OCI-LY3 (cell line): ENCODE data around the gene FXYD5.

Experiments
- EZH2phosphoT487 ChIP-seq: fragments of 200-600 bp; shearing (Covaris generic); IDR thresholded peaks from 2 replicates; pipeline ENCODE4 v1.6.1; 2018; ENCODE audit warnings: antibody characterized with exemption, mixed run types, low read depth
- TF ChIP-seq, protein P1 (sequence below): fragments of 200-600, 300-600 bp; sonication (generic); IDR thresholded peaks from 2 replicates; pipeline ENCODE4 v1.5.1; 2014; ENCODE audit warnings: antibody characterized with exemption, low read length, low read depth

- TF ChIP-seq, protein P1, sequence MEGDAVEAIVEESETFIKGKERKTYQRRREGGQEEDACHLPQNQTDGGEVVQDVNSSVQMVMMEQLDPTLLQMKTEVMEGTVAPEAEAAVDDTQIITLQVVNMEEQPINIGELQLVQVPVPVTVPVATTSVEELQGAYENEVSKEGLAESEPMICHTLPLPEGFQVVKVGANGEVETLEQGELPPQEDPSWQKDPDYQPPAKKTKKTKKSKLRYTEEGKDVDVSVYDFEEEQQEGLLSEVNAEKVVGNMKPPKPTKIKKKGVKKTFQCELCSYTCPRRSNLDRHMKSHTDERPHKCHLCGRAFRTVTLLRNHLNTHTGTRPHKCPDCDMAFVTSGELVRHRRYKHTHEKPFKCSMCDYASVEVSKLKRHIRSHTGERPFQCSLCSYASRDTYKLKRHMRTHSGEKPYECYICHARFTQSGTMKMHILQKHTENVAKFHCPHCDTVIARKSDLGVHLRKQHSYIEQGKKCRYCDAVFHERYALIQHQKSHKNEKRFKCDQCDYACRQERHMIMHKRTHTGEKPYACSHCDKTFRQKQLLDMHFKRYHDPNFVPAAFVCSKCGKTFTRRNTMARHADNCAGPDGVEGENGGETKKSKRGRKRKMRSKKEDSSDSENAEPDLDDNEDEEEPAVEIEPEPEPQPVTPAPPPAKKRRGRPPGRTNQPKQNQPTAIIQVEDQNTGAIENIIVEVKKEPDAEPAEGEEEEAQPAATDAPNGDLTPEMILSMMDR: no peak
- no peak for TF ChIP-seq EZH2phosphoT487
These were observed 45.0 kb upstream of the FXYD5 start for GRCh38 chr19:35109395-35110112.
